Activated effector memory CD4-positive, alpha-beta T cell treated with anti-CD3 and anti-CD28 coated beads, Interleukin-2, amount 50 U/mL, for 16 hours (primary cell): ENCODE data around the gene DGKI.

Source experiments
- DNase-seq: peaks from one replicate; pipeline ENCODE4 v3.0.0-alpha.2; 2020

Gene DGKI

GRCh38 chr7:137519947-137520346 is 326.8 kb downstream of the DGKI start:
- DNase-seq: no peak

GRCh38 chr7:137519181-137519691 is 327.5 kb downstream of the DGKI start:
- DNase-seq: no peak

- no peak for DNase-seq
Measured at GRCh38 chr7:137513091-137513490, 333.7 kb downstream of the DGKI start.

- DNase-seq: no peak
Measured at GRCh38 chr7:137507096-137507495, 339.7 kb downstream of the DGKI start.

- DNase-seq: no peak
Measured at GRCh38 chr7:137506031-137506430, 340.7 kb downstream of the DGKI start.

GRCh38 chr7:137501562-137501961 is 345.2 kb downstream of the DGKI start:
- no peak for DNase-seq

- no peak for DNase-seq
Measured at GRCh38 chr7:137492889-137493288, 353.9 kb downstream of the DGKI start.

- no peak for DNase-seq
Measured at GRCh38 chr7:137489880-137490279, 356.9 kb downstream of the DGKI start.

GRCh38 chr7:137488038-137488437 is 358.7 kb downstream of the DGKI start:
- no peak for DNase-seq

GRCh38 chr7:137485818-137486217 is 361.0 kb downstream of the DGKI start:
- DNase-seq: no peak

GRCh38 chr7:137484326-137484725 is 362.4 kb downstream of the DGKI start:
- no peak for DNase-seq

- no peak for DNase-seq
Measured at GRCh38 chr7:137482466-137482865, 364.3 kb downstream of the DGKI start.

GRCh38 chr7:137480824-137481365 is 365.9 kb downstream of the DGKI start:
- no peak for DNase-seq

- no peak for DNase-seq
Measured at GRCh38 chr7:137480401-137480800, 366.4 kb downstream of the DGKI start.

- DNase-seq: no peak
Measured at GRCh38 chr7:137476937-137477336, 369.8 kb downstream of the DGKI start.

GRCh38 chr7:137475966-137476365 is 370.8 kb downstream of the DGKI start:
- DNase-seq: no peak

- no peak for DNase-seq
Measured at GRCh38 chr7:137474540-137475026, 372.2 kb downstream of the DGKI start.

GRCh38 chr7:137471128-137471527 is 375.6 kb downstream of the DGKI start:
- no peak for DNase-seq

- no peak for DNase-seq
Measured at GRCh38 chr7:137469858-137470257, 376.9 kb downstream of the DGKI start.

- DNase-seq: no peak
Measured at GRCh38 chr7:137469191-137469811, 377.5 kb downstream of the DGKI start.

GRCh38 chr7:137462847-137463246 is 383.9 kb downstream of the DGKI start:
- DNase-seq: no peak

- DNase-seq: no peak
Measured at GRCh38 chr7:137462074-137462715, 384.6 kb downstream of the DGKI start.

- DNase-seq: no peak
Measured at GRCh38 chr7:137458399-137458798, 388.4 kb downstream of the DGKI start.

GRCh38 chr7:137454767-137455166 is 392.0 kb downstream of the DGKI start:
- no peak for DNase-seq
